HCT116 (cell line): ENCODE data around the gene ADGRB3.

ENCODE experiments used
- CEBPB ChIP-seq: IDR thresholded peaks from 2 replicates; pipeline ENCODE4 v1.6.1; 2012; ENCODE audit warnings: low read depth
- ELF1 ChIP-seq: IDR thresholded peaks from 2 replicates; pipeline ENCODE4 v1.6.1; 2012; ENCODE audit warnings: low read depth, borderline replicate concordance
- POLR2A ChIP-seq: IDR thresholded peaks from 2 replicates; pipeline ENCODE4 v1.7.0; 2011; ENCODE audit warnings: borderline replicate concordance; ENCODE audit not compliant: insufficient read depth, insufficient read length; ENCODE audit errors: extremely low read depth
- POLR2AphosphoS5 ChIP-seq: IDR thresholded peaks from 2 replicates; pipeline ENCODE4 v1.6.1; 2011; ENCODE audit warnings: mild to moderate bottlenecking, low read depth, low read length, moderate library complexity
- SIN3A ChIP-seq: IDR thresholded peaks from 2 replicates; pipeline ENCODE4 v1.6.1; 2012; ENCODE audit warnings: low read depth
- ZFX ChIP-seq: fragments of 450-650 bp; IDR thresholded peaks from 2 replicates; pipeline ENCODE4 v1.6.1; 2017
- TF ChIP-seq, protein P1 (sequence below), 3 experiments: fragments of 200-600 bp in 1 of 3; sonication (generic) in 1 of 3; IDR thresholded peaks in 2 of 3; conservative IDR thresholded peaks in 1 of 3; 2 replicates each; pipeline ENCODE4 v1.5.1; 2012 to 2017; ENCODE audit warnings: low read depth in 2 of 3, low read length in 2 of 3, antibody characterized with exemption in 1 of 3, borderline replicate concordance in 1 of 3, control low read depth in 1 of 3, mild to moderate bottlenecking in 1 of 3, mixed read lengths in 1 of 3, mixed run types in 1 of 3, moderate library complexity in 1 of 3; ENCODE audit not compliant: insufficient read depth in 1 of 3
- TF ChIP-seq, protein P2 (sequence below): IDR thresholded peaks from 2 replicates; pipeline ENCODE4 v1.6.1; 2012
- TF ChIP-seq, protein P3 (sequence below): IDR thresholded peaks from 2 replicates; pipeline ENCODE4 v1.6.1; 2012
- TF ChIP-seq, protein P4 (sequence below): IDR thresholded peaks from 2 replicates; pipeline ENCODE4 v1.6.1; 2012; ENCODE audit warnings: low read depth

DNA sequence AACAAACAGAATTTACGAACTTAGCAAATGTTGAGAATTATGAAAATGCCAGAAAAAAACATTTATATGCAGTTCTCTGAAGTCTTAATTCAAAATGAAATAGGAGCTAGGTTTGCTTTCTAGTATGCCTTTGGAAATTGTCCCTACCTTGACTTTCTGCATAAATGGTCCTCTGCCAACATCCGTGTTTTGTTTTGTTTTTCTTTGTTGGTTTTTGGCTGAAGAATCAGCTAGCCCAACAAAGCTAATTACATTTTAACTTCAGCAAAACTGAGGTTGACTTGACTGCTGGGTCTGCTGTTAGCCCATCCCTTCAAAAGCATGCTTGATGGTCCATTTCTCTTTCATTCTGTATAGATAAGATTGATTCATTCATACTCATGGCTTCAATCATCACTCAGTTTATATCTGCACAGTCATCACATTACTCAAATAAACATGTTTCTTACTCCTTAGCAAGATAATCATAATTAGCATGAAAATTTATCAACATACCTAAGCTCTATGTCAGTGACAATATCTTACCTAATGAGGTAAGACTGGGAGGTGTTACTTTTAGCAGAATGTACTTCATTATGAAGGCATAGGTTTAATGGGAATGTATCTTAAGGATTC, 76.4 kb downstream of the ADGRB3 start:
- TF ChIP-seq, protein P1, sequence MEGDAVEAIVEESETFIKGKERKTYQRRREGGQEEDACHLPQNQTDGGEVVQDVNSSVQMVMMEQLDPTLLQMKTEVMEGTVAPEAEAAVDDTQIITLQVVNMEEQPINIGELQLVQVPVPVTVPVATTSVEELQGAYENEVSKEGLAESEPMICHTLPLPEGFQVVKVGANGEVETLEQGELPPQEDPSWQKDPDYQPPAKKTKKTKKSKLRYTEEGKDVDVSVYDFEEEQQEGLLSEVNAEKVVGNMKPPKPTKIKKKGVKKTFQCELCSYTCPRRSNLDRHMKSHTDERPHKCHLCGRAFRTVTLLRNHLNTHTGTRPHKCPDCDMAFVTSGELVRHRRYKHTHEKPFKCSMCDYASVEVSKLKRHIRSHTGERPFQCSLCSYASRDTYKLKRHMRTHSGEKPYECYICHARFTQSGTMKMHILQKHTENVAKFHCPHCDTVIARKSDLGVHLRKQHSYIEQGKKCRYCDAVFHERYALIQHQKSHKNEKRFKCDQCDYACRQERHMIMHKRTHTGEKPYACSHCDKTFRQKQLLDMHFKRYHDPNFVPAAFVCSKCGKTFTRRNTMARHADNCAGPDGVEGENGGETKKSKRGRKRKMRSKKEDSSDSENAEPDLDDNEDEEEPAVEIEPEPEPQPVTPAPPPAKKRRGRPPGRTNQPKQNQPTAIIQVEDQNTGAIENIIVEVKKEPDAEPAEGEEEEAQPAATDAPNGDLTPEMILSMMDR (IDR thresholded peaks at IDR 0.05 in 2 of 3, conservative IDR thresholded peaks at IDR 0.05 in 1 of 3; ENCODE audit: borderline replicate concordance in 1 of 3, insufficient read depth in 1 of 3, low read depth in 2 of 3, low read length in 2 of 3) = no peak
- no peak for TF ChIP-seq CEBPB
- TF ChIP-seq ZFX = no peak
- TF ChIP-seq, protein P2, sequence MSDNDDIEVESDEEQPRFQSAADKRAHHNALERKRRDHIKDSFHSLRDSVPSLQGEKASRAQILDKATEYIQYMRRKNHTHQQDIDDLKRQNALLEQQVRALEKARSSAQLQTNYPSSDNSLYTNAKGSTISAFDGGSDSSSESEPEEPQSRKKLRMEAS = no peak
- no peak for TF ChIP-seq SIN3A
- TF ChIP-seq POLR2AphosphoS5 = no peak
- TF ChIP-seq ELF1 = no peak
- no peak for TF ChIP-seq POLR2A
- TF ChIP-seq, protein P3, sequence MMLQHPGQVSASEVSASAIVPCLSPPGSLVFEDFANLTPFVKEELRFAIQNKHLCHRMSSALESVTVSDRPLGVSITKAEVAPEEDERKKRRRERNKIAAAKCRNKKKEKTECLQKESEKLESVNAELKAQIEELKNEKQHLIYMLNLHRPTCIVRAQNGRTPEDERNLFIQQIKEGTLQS = no peak
- TF ChIP-seq, protein P4, sequence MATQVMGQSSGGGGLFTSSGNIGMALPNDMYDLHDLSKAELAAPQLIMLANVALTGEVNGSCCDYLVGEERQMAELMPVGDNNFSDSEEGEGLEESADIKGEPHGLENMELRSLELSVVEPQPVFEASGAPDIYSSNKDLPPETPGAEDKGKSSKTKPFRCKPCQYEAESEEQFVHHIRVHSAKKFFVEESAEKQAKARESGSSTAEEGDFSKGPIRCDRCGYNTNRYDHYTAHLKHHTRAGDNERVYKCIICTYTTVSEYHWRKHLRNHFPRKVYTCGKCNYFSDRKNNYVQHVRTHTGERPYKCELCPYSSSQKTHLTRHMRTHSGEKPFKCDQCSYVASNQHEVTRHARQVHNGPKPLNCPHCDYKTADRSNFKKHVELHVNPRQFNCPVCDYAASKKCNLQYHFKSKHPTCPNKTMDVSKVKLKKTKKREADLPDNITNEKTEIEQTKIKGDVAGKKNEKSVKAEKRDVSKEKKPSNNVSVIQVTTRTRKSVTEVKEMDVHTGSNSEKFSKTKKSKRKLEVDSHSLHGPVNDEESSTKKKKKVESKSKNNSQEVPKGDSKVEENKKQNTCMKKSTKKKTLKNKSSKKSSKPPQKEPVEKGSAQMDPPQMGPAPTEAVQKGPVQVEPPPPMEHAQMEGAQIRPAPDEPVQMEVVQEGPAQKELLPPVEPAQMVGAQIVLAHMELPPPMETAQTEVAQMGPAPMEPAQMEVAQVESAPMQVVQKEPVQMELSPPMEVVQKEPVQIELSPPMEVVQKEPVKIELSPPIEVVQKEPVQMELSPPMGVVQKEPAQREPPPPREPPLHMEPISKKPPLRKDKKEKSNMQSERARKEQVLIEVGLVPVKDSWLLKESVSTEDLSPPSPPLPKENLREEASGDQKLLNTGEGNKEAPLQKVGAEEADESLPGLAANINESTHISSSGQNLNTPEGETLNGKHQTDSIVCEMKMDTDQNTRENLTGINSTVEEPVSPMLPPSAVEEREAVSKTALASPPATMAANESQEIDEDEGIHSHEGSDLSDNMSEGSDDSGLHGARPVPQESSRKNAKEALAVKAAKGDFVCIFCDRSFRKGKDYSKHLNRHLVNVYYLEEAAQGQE = no peak
